GM04503 (cell line): ENCODE data around the gene XPC.
"Not testable (repeated sequence)": the region's sequence is repeated elsewhere in the genome, so short reads cannot be mapped to it uniquely, and the experiment has no call there.

ENCODE experiments used
- DNase-seq: peaks from one replicate; pipeline ENCODE4 v3.0.0-alpha.2; 2012; ENCODE audit warnings: low read depth

XPC gene

GRCh38 chr3:14133188-14133800 is 45.1 kb downstream of the XPC start:
- no peak for DNase-seq

GRCh38 chr3:14132689-14133088 is 45.7 kb downstream of the XPC start:
- DNase-seq: no peak

DNA sequence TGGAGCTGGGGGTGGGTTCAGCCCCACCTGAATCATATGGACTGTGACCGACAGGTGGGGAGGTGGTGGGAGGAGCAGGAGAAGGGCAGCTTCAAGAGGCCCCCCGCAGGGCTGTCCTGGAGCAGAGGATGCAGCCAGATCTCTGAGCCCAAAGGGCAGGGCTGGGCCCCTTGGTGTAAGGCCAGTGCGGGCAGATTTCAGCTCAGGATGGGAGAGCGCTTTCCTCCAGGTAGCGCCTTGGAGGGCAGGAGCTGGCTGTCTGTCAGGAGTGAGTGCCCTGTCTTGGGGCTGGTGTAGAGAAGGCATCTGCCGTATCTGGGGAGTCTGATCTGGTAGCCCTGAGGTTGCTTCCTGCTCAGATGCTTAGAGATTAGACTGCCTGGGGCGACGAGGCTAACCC is 46.3 kb downstream of the XPC start:
- DNase-seq: no peak

- no peak for DNase-seq
Observed at GRCh38 chr3:14131134-14131533, 47.3 kb downstream of the XPC start.

- DNase-seq: no peak
Observed at GRCh38 chr3:14130707-14131106, 47.7 kb downstream of the XPC start.

- no peak for DNase-seq
Observed at GRCh38 chr3:14130230-14130629, 48.2 kb downstream of the XPC start.

- no peak for DNase-seq
Observed at GRCh38 chr3:14129296-14129695, 49.1 kb downstream of the XPC start.

DNA sequence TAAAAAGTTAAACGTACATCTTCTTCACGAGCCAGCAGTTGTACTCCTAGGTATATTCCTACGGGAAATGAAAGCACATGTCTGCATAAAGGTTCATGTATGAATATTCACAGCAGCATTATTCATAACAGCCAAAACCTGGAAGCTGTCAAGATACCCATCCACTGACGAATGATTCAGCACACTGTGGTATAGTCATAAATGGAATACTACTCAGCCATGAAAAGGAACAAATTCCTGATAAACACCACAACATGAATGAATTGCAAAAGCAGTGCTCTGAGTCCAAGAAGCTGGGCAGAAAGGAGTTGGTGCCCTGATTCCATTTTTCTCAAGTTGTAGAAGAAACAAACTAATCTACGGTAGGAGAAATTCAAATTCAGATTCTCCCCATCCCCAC is 49.7 kb downstream of the XPC start:
- no peak for DNase-seq

DNA sequence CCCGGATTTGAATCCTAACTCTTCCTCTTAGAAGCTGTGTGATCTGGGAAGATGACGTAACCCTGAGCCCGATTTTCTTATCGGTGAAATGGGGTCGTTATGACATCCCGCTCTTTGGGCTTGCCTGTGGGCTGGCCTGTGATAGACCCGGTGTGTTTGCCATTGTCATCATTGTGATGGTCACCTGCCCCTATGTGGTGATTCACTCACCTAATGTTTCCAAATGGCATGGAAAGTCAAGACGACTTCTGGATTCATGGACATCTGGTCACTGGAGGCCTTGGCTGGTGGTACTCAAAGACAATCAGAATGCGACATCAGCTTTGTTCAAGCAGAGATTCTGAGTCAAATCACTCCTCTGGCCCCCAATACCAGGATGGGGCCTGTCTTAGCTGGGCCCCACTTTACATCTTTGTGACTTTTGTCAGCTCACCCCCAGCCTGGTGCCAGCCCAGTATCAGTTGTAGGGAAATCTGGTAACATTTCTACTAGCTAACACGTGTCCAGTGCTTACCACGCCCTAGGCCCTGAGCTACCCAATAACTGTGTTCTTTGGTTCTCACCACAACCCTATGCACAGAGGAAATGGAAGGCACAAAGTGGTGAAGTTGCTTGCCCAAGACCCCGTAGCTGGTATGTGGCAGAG is 50.8 kb downstream of the XPC start:
- DNase-seq: no peak

GRCh38 chr3:14126887-14127505 is 51.4 kb downstream of the XPC start:
- no peak for DNase-seq

DNA sequence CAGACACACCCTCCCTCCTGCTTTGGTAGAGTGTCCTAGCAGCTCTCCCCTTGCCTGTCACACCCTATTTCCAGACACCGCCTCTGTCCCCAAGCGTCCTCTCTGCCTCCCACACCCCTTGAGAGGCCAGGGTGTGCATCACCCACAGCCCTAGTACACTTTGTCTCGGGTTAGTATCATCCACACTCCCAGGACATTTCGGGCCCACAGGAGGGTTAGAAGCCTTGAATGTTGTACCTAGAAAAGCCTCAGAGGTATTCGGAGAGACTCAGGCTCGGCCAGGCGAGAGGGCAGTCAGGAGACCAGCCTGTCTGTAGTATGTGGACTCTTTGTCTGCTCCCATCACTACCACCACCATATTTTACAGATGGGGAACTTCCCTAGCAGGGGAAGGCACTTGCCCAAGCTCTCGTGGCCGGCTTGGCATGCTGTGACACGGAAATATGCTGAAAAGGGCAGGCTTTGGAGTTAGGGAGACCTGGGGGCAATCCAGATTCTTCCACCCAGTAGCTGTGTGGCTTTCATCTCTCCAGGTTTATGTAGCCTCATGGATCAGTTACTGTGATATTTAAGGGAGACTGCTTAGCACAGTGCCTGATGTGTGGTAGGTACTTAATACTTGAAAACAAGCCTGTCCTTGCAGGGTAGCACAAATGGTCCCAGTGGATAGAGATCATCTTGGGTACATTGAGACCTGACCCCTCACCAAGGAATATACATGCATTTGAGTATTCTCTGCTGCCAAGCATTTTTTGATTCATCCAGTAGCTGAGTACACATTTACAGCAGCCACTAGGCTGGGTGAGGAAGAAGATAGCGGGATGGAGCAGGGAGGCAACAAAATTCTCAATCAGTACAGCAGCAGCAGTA is 52.1 kb downstream of the XPC start:
- no peak for DNase-seq

DNA sequence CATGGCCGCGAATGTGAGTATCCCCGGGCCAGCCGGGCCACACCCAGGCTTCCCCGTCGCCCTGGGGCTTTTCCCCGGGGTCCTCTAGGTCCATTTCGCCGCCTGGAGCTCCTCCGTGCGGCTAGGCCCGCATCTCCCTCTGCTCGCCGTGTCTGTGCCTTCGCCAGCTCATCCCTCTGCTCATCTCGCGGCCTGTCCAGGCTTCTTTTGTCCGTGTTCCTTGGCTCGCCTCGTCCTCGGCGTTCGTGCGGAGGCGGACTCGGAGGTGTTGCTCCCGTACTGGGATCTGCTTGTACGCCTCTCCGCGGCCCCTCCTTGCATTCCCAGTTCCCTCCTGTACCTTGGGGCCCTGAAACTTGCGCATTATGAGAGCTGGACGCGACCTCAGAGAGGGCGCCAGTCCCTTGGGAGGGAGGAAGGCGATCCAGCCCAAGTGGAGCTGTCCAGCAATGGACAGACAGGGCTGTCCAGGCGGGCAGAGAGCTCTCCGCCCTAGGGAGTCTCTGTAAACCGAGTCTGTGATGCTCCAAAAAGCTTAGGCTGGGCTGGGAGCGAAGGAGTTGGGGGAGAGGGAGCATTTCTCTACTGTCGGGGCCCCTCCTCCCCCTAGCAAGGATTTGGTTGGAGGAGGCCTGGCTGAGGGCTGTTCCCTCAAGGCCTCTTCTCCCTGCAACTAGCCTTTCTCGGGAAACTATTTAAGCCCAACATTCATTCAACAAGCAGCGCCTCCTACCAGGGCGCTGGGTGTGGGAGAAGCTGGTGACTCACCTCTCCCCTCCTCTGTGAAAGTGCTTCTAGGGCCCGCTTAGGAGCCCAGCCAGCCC is 53.0 kb downstream of the XPC start:
- DNase-seq: peak; percentile 93

GRCh38 chr3:14124615-14125192 is 53.7 kb downstream of the XPC start, which contains the start of the genes CHCHD4 and TMEM43:
CHCHD4 (minus strand) TSS chr3:14124870; CDS start chr3:14124676, 194 bp downstream.
TMEM43 (plus strand) TSS chr3:14125052; CDS start chr3:14125194, 142 bp downstream.
- DNase-seq: peak; percentile 95

- DNase-seq: no peak
Observed at GRCh38 chr3:14124223-14124614, 54.2 kb downstream of the XPC start.

DNA sequence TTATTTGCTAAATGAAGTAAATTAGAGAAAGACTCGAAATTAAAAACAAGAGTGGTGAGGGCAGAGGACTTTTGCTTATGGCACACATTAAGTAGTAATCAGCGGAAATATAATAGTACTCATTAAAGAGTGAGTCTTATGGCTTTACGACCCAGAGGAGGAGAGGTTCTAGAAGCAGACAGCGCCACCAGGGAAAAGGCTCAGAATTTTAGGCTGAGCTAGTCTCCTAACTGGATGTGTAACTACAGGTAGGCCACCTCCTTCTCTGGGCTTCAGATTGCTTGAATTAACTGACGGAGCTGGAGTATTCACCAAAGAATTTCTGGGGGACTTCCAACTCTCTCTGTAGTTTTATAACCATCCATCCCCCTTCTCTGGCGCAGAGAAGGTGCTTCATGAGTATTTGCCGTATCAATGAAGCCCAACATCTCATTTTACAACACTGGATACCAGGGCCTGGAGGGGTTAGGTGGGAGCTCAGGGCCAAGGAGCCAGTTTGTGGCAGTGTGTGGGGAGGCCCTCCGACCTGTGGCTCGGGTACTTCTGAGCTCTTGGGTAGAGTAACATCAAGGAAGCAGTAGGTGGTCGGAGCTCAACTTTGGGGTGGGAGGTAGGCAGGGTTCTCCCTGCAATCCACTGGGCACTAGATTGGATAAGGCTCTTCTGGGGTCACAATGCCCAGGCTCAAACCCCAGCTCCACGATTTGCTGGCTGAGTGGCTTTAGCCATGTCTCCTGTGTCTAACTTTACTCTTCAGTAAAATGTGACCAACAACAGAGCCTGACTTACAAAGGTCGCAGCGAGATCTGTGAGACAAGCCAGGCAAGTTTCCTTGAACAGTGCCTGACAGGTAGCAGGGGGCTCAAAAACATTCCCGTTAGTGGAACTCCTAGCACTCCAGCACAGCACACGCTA is 54.8 kb downstream of the XPC start:
- DNase-seq: no peak

GRCh38 chr3:14122301-14122700 is 56.1 kb downstream of the XPC start:
- DNase-seq: no peak

- DNase-seq: no peak
Observed at GRCh38 chr3:14121859-14122258, 56.5 kb downstream of the XPC start.

GRCh38 chr3:14120921-14121448 is 57.4 kb downstream of the XPC start:
- DNase-seq: not testable (repeated sequence)

DNA sequence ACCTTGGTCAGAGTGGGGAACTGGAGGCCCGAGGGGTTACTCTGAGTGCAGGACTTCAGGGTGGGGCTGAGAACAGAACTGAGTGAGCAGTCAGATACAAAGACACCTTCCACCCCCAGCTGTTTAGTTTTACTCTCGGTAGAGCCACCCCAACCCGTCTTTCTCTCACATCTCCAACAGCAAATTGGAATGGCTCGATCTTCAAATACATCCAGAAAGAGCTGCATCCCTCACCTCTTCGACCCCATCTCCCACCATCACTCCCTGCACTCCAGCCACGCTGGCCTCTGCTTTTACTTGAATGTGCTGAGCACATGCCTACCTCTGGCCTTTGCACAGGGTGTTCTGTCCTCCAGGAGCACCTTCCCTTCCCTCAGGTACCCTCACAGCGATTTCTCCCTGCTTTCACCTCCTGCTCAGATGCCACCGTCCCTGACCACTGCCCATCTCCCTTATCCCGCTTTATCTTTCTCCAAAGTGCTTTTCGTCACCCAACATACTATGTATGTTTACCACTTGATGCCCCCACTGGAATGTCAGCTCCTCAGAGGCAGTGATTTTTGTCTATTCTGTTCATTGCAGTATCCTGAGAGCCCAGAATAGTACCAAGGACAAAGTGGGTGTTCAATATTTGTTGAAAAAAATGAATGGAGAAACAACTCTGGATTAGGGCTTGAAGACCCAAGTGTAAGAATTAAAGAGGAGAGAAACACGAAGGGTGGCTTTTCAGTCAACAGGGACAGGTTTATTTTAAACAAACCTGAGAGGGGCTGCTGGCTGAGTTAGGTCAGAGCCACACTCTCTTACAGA is 58.1 kb downstream of the XPC start:
- DNase-seq: no peak
